ENCODE results near the gene SLCO2A1. TPM values are rescaled to one million over a fixed set of nuclear protein-coding genes. Genes with fewer than 3 reads are reported as not detected.

SLCO2A1 gene
- total RNA-seq, 1 donor = under 0.01 TPM

DNA sequence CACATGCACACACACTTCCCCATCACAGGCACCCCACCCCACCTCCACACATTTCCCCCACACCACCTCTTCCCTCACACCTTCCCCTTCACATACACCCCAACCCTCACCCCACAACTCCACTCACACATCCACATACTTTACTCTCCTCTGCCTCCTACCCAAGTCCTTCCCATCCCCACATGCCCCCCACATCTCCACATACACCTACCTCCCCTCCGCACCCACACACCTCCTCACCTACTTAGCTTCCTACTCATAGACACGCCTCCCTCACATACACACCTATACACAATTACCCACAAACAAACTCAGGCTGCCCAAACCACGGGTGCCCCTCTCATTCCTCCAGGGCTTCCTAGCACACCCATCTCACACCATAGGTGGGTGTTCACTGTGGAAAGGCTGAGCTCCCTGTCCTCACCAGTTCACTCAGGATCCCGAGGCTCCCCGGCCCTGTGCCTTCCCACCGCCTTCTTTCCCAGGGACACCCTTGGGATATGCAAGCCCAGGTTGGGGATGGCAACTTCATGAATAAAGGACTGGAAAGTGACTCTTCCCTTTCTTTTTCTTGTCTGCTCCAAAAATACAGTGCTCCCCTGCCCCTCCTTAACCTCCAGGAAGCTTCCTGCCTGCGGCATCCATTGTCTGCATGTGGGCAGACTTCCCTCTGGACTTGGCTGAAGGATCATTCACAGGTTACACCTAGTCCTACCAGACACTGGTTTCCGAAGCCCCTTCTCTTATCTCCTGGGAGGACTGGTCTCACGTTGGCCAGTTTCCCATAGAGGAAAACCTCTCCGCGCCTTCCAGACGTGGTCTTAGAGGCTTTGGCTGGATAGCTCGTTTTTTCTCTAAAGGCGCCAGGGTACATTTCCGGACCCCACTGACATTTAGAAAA lies 61.5 kb downstream of the SLCO2A1 start:
- H3K4me3 ChIP-seq (ENCODE audit: low read depth, low read length) = no peak overlapping the region
- DNase-seq (ENCODE audit: low read depth) = no peak
- TF ChIP-seq, protein P1, sequence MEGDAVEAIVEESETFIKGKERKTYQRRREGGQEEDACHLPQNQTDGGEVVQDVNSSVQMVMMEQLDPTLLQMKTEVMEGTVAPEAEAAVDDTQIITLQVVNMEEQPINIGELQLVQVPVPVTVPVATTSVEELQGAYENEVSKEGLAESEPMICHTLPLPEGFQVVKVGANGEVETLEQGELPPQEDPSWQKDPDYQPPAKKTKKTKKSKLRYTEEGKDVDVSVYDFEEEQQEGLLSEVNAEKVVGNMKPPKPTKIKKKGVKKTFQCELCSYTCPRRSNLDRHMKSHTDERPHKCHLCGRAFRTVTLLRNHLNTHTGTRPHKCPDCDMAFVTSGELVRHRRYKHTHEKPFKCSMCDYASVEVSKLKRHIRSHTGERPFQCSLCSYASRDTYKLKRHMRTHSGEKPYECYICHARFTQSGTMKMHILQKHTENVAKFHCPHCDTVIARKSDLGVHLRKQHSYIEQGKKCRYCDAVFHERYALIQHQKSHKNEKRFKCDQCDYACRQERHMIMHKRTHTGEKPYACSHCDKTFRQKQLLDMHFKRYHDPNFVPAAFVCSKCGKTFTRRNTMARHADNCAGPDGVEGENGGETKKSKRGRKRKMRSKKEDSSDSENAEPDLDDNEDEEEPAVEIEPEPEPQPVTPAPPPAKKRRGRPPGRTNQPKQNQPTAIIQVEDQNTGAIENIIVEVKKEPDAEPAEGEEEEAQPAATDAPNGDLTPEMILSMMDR (IDR thresholded peaks at IDR 0.05; ENCODE audit: insufficient read depth, low read length) = no peak

DNA sequence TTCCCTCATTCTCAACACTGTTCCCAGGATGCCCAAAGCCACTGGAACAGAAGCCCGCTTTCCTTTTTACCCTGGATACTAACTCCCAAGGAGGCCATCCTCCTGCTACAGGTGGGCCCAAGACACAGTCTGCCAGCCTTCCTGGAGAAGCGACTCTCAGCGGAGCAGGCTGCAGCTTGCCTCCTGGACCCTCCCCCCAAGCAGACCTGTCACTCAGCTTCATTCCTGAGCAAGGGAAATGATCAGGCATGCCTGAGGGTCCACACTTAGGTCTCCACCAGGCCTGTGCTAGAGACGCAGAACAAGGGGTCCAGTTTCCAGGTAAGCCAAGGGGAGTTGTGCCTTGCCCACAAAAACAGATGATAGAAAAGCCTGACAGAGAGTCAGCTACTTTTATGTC lies 62.8 kb downstream of the SLCO2A1 start:
- no peak for DNase-seq (ENCODE audit: low read depth)
- TF ChIP-seq, protein P1 (IDR thresholded peaks at IDR 0.05; ENCODE audit: insufficient read depth, low read length) = no peak
- no peak overlapping the region for H3K4me3 ChIP-seq (ENCODE audit: low read depth, low read length)

DNA sequence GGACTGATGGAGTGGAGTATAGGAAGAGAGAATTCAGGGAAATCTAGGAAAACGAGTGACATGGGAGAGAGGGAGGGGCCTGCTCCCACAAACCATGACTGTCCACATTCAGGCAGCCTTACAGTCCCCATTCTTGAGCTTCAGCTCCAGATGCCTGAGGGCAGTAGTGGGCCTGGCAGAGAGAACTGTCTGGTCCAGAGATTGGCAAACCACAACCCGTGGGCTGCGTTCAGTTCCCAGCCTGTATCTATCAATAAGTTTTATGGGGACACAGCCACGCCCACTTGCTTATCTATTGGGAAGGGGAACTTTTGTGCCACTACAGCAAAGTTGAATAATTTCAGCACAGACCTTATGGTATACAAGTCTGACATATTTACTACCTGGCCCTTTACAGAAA lies 63.8 kb downstream of the SLCO2A1 start:
- H3K4me3 ChIP-seq (ENCODE audit: low read depth, low read length) = no peak overlapping the region
- no peak for DNase-seq (ENCODE audit: low read depth)
- TF ChIP-seq, protein P1 (IDR thresholded peaks at IDR 0.05; ENCODE audit: insufficient read depth, low read length) = no peak

DNA sequence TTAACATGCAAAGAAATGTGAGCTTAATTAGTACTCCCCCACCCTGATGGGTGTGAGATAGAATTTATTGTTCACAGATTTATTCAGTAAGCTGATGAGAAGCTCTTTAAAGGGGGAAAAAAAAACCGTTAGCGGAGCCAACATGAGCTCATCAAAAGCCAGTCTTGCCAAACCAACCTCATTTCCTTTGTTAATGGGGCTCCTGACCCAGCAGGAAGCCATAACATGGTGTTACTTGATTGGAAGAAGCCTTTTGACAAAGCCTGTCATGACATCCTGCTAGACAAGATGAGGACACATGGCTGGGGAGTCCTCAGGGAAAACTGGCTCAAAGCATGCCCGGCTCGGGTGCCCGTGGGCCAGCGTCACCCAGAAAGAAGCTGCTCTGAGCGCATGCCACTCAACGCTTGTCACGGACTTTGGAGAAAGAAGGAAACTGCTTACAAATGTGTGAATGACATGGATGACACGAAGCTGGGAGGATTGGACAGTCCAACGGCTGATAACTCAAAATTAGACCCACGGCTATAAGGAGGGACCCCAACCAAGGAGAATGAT lies 64.6 kb downstream of the SLCO2A1 start:
- no peak overlapping the region for H3K4me3 ChIP-seq (ENCODE audit: low read depth, low read length)
- TF ChIP-seq, protein P1 (IDR thresholded peaks at IDR 0.05; ENCODE audit: insufficient read depth, low read length) = no peak
- no peak for DNase-seq (ENCODE audit: low read depth)

DNA sequence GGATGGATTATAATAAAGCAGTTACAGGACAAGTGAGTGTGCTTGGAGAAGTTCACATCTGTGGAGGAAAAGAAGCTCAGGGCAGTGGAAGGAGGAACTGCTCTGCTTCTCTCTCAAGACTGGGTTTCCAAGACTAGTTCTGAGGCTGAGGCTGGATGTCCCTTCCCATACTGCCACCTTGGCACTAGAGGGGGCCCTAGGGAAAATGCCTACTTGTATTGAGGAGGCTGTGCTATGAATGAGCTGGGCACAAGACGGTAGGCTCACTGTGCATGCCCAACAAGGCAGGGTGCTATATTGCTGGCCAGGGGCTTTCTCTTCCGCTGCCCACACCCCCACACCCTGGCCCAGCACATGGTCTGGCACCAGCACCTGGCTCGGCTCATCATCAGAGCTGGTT lies 65.2 kb downstream of the SLCO2A1 start:
- TF ChIP-seq, protein P1 (IDR thresholded peaks at IDR 0.05; ENCODE audit: insufficient read depth, low read length) = no peak
- H3K4me3 ChIP-seq (ENCODE audit: low read depth, low read length) = no peak overlapping the region
- DNase-seq (ENCODE audit: low read depth) = no peak

DNA sequence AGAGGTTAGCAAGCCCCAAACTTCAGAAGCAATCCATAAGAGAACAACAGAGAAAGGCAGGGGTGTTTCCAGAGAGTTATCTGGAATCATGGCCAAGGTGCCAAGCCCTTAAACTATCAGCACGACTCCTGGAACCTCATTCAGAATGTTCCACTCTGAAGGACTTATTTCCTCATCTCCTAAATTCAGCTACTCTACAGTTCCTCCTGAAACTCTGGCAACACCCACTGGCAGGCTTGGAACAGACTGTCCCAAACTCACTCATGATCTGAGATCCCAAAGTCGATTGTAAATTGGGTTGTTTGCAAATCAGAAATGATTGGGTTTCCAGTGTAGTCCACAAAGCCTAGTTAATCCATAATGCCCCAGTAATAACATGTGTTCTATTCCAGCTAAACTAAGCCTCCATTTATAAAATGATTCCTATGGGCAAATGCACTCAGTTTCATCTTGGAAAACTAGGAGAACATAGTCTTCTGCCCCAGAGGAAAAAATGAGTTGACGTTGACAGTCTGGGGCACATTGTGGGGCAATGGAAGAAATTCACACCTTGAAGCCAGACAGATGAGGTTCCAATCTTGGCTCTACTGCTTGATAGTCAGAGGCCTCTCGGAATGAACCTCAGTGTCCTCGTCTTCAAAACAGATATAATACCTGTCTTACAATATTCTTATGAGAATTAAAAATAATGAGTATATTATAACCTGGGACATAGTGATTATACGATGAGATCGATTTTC lies 65.9 kb downstream of the SLCO2A1 start:
- DNase-seq (ENCODE audit: low read depth) = no peak
- TF ChIP-seq, protein P1 (IDR thresholded peaks at IDR 0.05; ENCODE audit: insufficient read depth, low read length) = no peak

More for the DNA sequence above, 65.9 kb downstream of the SLCO2A1 start:
- no peak overlapping the region for H3K4me3 ChIP-seq (ENCODE audit: low read depth, low read length)
